CD4-positive, alpha-beta T cell (primary cell): Measurements from ENCODE around the gene TAF5L. TPM values are rescaled to one million over a fixed set of nuclear protein-coding genes. Genes with fewer than 3 reads are reported as not detected.

Experiments used
- ATAC-seq: fragments of 200-7000 bp; cut with Tn5 transposase; one replicate; pipeline ENCODE4 v1.10.0; 2022; ENCODE audit warnings: mild to moderate bottlenecking; ENCODE audit not compliant: poor library complexity
- CTCF ChIA-PET: fragments of 350-600 bp; sonication (Branson Sonifier 250); formaldehyde crosslinking; loops from one replicate; lab custom pipeline; 2021; ENCODE audit warnings: antibody characterized with exemption, inconsistent platforms; lab: Charles Lee
- POLR2A ChIA-PET: fragments of 350-600 bp; sonication (Branson Sonifier 250); formaldehyde crosslinking; loops from one replicate; lab custom pipeline; 2021; ENCODE audit warnings: antibody characterized with exemption, inconsistent platforms; lab: Charles Lee
- DNase-seq, 14 experiments: peaks; one replicate each; pipeline ENCODE4 v3.0.0-alpha.2; 2013 to 2020; ENCODE audit warnings: mixed read lengths in 2 of 14
- H3K27ac ChIP-seq, 2 donors: one replicate each; pipeline versions ENCODE4 v1.5.1 to v1.7.0; 2013; ENCODE audit warnings: low read length in 2 of 2, low read depth in 1 of 2, mild to moderate bottlenecking in 1 of 2
- H3K27me3 ChIP-seq, 2 experiments: 1 replicate in 1 of 2; 2 replicates in 1 of 2; pipeline versions ENCODE4 v1.6.1 to v1.7.0; 2013; ENCODE audit warnings: low read length in 2 of 2, control low read depth in 1 of 2, mild to moderate bottlenecking in 1 of 2, moderate library complexity in 1 of 2; ENCODE audit not compliant: insufficient read depth in 2 of 2, control insufficient read depth in 1 of 2
- H3K36me3 ChIP-seq: one replicate; pipeline ENCODE4 v1.6.1; 2013; ENCODE audit warnings: low read length, control low read depth; ENCODE audit not compliant: insufficient read depth
- H3K4me1 ChIP-seq: one replicate; pipeline ENCODE4 v1.6.1; 2013; ENCODE audit warnings: low read length, control low read depth; ENCODE audit not compliant: insufficient read depth
- H3K4me3 ChIP-seq: one replicate; pipeline ENCODE4 v1.5.1; 2013; ENCODE audit warnings: mild to moderate bottlenecking, low read length, moderate library complexity
- H3K9me3 ChIP-seq, 2 experiments: 1 replicate in 1 of 2; 2 replicates in 1 of 2; pipeline versions ENCODE4 v1.6.1 to v1.7.0; 2013; ENCODE audit warnings: low read length in 2 of 2, mild to moderate bottlenecking in 2 of 2, control low read depth in 1 of 2, moderate library complexity in 1 of 2; ENCODE audit not compliant: control insufficient read depth in 1 of 2, insufficient read depth in 1 of 2
- H3K27ac Mint-ChIP-seq: one replicate; pipeline ENCODE4 v1.8.0; 2020; ENCODE audit warnings: mixed read lengths
- H3K27me3 Mint-ChIP-seq: one replicate; pipeline ENCODE4 v1.8.0; 2021; ENCODE audit warnings: mixed read lengths
- H3K36me3 Mint-ChIP-seq: one replicate; pipeline ENCODE4 v1.8.0; 2021; ENCODE audit warnings: low read depth, mixed read lengths
- H3K4me1 Mint-ChIP-seq: one replicate; pipeline ENCODE4 v1.8.0; 2021; ENCODE audit warnings: low read depth, mixed read lengths
- H3K4me3 Mint-ChIP-seq: one replicate; pipeline ENCODE4 v1.8.0; 2020; ENCODE audit warnings: mild to moderate bottlenecking, mixed read lengths
- H3K9me3 Mint-ChIP-seq: one replicate; pipeline ENCODE4 v1.8.0; 2020; ENCODE audit warnings: mixed read lengths
- CTCF ChIP-seq: fragments of 200-600 bp; IDR thresholded peaks from one replicate; pipeline ENCODE4 v1.8.0; 2022; ENCODE audit warnings: antibody characterized with exemption, mild to moderate bottlenecking
- intact Hi-C, 2 experiments: fragments of 100-400 bp; cut with DNase I in 1 of 2; cut with micrococcal nuclease in 1 of 2; formaldehyde crosslinking; loops; one replicate each; pipeline versions ENCODE4 v1.15.1 to v1.9.0; 2023 to 2025; cut with DNase I, micrococcal nuclease
- total RNA-seq, 174 experiments: library from RNA in 2 of 174; stranded (reverse) in 2 of 174; gene quantifications; one replicate each; pipeline ENCODE4 v1.2.3 and lab custom pipeline; 2021 to 2026

TAF5L gene
- total RNA-seq, 2 experiments from 2014 or later: 19.5 to 21.9 TPM

- no peak overlapping the region for H3K4me3 ChIP-seq
- ATAC-seq (no peak), DNase-seq (no peak)
- ChIA-PET CTCF (no interaction called here), POLR2A (no interaction called here)
- H3K27me3 ChIP-seq: no peaks in the 10 kb centered on the region
- no peak for TF ChIP-seq CTCF
- no peaks in the 10 kb centered on the region for H3K4me1 Mint-ChIP-seq
- H3K4me3 Mint-ChIP-seq: no peak overlapping the region
- no peak overlapping the region for H3K27ac ChIP-seq
- H3K27ac Mint-ChIP-seq: no peak overlapping the region
- H3K36me3 ChIP-seq: peaks cover 67% of the 10 kb centered on the region
- peaks cover 4% of the 10 kb centered on the region for H3K4me1 ChIP-seq
- intact Hi-C loops: no loop called here
- no peaks in the 10 kb centered on the region for H3K9me3 ChIP-seq
- H3K9me3 Mint-ChIP-seq: no peaks in the 10 kb centered on the region
- H3K36me3 Mint-ChIP-seq: peaks cover 79% of the 10 kb centered on the region
- H3K27me3 Mint-ChIP-seq: no peaks in the 10 kb centered on the region
Observed at GRCh38 chr1:229641306-229641705, 15.4 kb upstream of the TAF5L start.

GRCh38 chr1:229640455-229640854, 14.5 kb upstream of the TAF5L start:
- Mint-ChIP-seq H3K36me3 (peaks cover 79% of the 10 kb centered on the region), H3K4me1 (no peaks in the 10 kb centered on the region), H3K9me3 (no peaks in the 10 kb centered on the region), H3K27ac (no peak overlapping the region), H3K4me3 (no peak overlapping the region), H3K27me3 (no peaks in the 10 kb centered on the region)
- ATAC-seq (no peak), DNase-seq (no peak)
- intact Hi-C loops: no loop called here
- CTCF ChIA-PET: no interaction called here
- no peak overlapping the region for H3K4me3 ChIP-seq
- peaks cover 67% of the 10 kb centered on the region for H3K36me3 ChIP-seq
- TF ChIP-seq CTCF: no peak
- no peak overlapping the region for H3K27ac ChIP-seq
- H3K27me3 ChIP-seq: no peaks in the 10 kb centered on the region
- H3K9me3 ChIP-seq: no peaks in the 10 kb centered on the region
- peaks cover 4% of the 10 kb centered on the region for H3K4me1 ChIP-seq
- POLR2A ChIA-PET: no interaction called here

GRCh38 chr1:229637746-229638145, 11.8 kb upstream of the TAF5L start:
- no peak for TF ChIP-seq CTCF

More at GRCh38 chr1:229637746-229638145, 11.8 kb upstream of the TAF5L start:
- Histone ChIP-seq H3K4me1 (peaks cover 4% of the 10 kb centered on the region), H3K4me3 (no peak overlapping the region), H3K27me3 (no peaks in the 10 kb centered on the region), H3K36me3 (peaks cover 52% of the 10 kb centered on the region), H3K27ac (no peak overlapping the region), H3K9me3 (no peaks in the 10 kb centered on the region)
- ATAC-seq (no peak), DNase-seq (no peak)
- Mint-ChIP-seq H3K27me3 (no peaks in the 10 kb centered on the region), H3K27ac (no peak overlapping the region), H3K36me3 (peaks cover 72% of the 10 kb centered on the region), H3K4me1 (no peaks in the 10 kb centered on the region), H3K4me3 (no peak overlapping the region), H3K9me3 (no peaks in the 10 kb centered on the region)
- POLR2A ChIA-PET: no interaction called here
- CTCF ChIA-PET: no interaction called here
- intact Hi-C loops: no loop called here
